ENCODE measurements around the gene FAF2. TPM values are rescaled to one million over a fixed set of nuclear protein-coding genes. Genes with fewer than 3 reads are reported as not detected.

FAF2 gene
- total RNA-seq, 2 experiments from 2014 or later: 27.5 to 30.1 TPM

- no peaks in the 10 kb centered on the region for H3K27me3 Mint-ChIP-seq
- no peak for TF ChIP-seq CTCF (IDR thresholded peaks at IDR 0.05)
- H3K4me3 Mint-ChIP-seq: peak overlapping the region; percentile 92
- peak overlapping the region; percentile 87 for H3K4me3 ChIP-seq (ENCODE audit: low read length)
- peak overlapping the region; percentile 57 to 81 for H3K27ac ChIP-seq (ENCODE audit: low read depth in 1 of 2, low read length in 2 of 2)
- ATAC-seq (ENCODE audit: poor library complexity) (no peak), DNase-seq (peak; percentile 48 to 83 (median 65))
- intact Hi-C loops (cut with DNase I, micrococcal nuclease): loop anchor here in 1 of 2 experiments (2.0 to 5.0 kb wide), 3 partner anchors 40 to 125 kb away; partner anchors contain the start of genes CLTB and TSPAN17
- H3K36me3 ChIP-seq (ENCODE audit: insufficient read depth, low read length): no peaks in the 10 kb centered on the region
- ChIA-PET CTCF (interaction anchor here (1.0 to 4.0 kb wide), 6 partner anchors 8 to 126 kb away, joined by 3 to 27 read pairs (median 14); partner anchors contain the start of genes CLTB and FAF2), POLR2A (interaction anchor here (0.8 to 7.0 kb wide), 11 partner anchors 8 to 180 kb away, joined by 3 to 185 read pairs (median 5); partner anchors contain the start of genes CLTB, FAF2, KIAA1191 and RNF44)
- no peaks in the 10 kb centered on the region for H3K27me3 ChIP-seq (ENCODE audit: control insufficient read depth in 1 of 2, insufficient read depth in 2 of 2, low read length in 2 of 2)
- H3K4me1 ChIP-seq (ENCODE audit: insufficient read depth, low read length): peaks cover 75% of the 10 kb centered on the region
- peak overlapping the region; percentile 100 for H3K27ac Mint-ChIP-seq
- H3K36me3 Mint-ChIP-seq (ENCODE audit: low read depth): peaks cover 15% of the 10 kb centered on the region
- peaks cover 81% of the 10 kb centered on the region for H3K4me1 Mint-ChIP-seq (ENCODE audit: low read depth)
- H3K9me3 Mint-ChIP-seq: no peaks in the 10 kb centered on the region
- no peaks in the 10 kb centered on the region for H3K9me3 ChIP-seq (ENCODE audit: control insufficient read depth in 1 of 2, insufficient read depth in 1 of 2, low read length in 2 of 2)
These were observed 94.0 kb downstream of the FAF2 start for GRCh38 chr5:176542135-176542595.

DNA sequence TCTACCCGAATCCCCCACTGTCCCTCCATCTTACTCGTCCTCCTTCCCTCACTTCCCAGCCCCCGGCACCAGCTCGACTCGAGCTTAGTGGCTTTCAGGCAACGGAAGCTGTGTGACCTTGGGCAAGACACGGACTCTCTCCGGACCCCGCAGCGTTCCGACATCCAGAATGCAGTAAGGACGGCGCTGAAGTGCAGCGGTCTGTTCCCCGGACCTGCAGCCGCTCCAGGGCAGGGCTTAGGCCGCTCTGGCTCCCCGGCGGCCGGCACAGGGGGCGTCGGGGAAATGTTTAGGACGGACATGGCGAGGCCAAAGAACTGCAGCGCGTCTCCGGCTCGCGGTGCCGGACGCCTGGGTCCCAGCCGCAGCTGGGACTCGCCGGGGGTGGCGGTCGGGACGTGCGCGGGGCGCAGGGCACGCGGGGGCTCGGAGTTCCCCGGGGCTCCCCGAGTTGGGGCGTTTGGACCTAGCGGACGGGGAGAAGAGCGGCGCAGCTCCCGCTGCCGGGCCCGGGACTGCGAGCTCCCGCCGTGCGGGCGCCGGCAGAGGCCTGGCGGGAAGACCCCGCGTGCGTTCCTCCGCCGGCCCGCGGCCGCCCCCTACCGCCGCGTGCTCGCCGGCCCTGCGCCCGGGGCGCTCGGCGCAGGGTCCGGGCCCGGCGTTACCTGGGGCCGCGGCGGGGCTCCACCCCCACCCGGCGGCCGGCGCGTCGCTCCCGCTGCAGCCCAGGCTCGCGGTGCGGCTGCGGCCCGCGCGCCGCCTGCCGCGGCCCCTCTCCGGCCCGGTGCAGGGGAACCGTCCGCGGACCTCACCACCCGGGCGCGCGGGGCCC is 94.6 kb downstream of the FAF2 start:
- no peaks in the 10 kb centered on the region for H3K9me3 ChIP-seq (ENCODE audit: control insufficient read depth in 1 of 2, insufficient read depth in 1 of 2, low read length in 2 of 2)
- H3K9me3 Mint-ChIP-seq: no peaks in the 10 kb centered on the region

More for the DNA sequence above, 94.6 kb downstream of the FAF2 start:
- no peaks in the 10 kb centered on the region for H3K36me3 ChIP-seq (ENCODE audit: insufficient read depth, low read length)
- Mint-ChIP-seq H3K27me3 (no peaks in the 10 kb centered on the region), H3K27ac (peak overlapping the region; percentile 100), H3K36me3 (ENCODE audit: low read depth) (peaks cover 9% of the 10 kb centered on the region), H3K4me1 (ENCODE audit: low read depth) (peaks cover 83% of the 10 kb centered on the region), H3K4me3 (peak overlapping the region; percentile 92)
- peak; percentile 11 for ATAC-seq (ENCODE audit: poor library complexity)
- POLR2A ChIA-PET: interaction anchor here (0.6 to 7.0 kb wide), 17 partner anchors 9 to 461 kb away, joined by 3 to 185 read pairs (median 5); partner anchors contain the start of genes CLTB, FAF2, KIAA1191 and RNF44
- CTCF ChIA-PET: interaction anchor here (0.6 to 4.0 kb wide), 10 partner anchors 8 to 142 kb away, joined by 3 to 27 read pairs (median 4); partner anchors contain the start of genes CLTB and FAF2
- H3K27ac ChIP-seq (ENCODE audit: low read depth in 1 of 2, low read length in 2 of 2): peak overlapping the region; percentile 57 to 84
- no peak for TF ChIP-seq CTCF (IDR thresholded peaks at IDR 0.05)
- peak in 6 of 14 experiments; percentile 20 to 84 (median 48) for DNase-seq
- intact Hi-C loops (cut with DNase I, micrococcal nuclease): loop anchor here in 1 of 2 experiments (1.0 to 5.0 kb wide), 4 partner anchors 41 to 126 kb away; partner anchors contain the start of genes CLTB and TSPAN17
- H3K27me3 ChIP-seq (ENCODE audit: control insufficient read depth in 1 of 2, insufficient read depth in 2 of 2, low read length in 2 of 2): no peaks in the 10 kb centered on the region
- H3K4me3 ChIP-seq (ENCODE audit: low read length): peak overlapping the region; percentile 87
- peaks cover 76% of the 10 kb centered on the region for H3K4me1 ChIP-seq (ENCODE audit: insufficient read depth, low read length)
